Fibroblast of lung (primary cell): Measurements from ENCODE around the gene CDYL2. TPM values are rescaled to one million over a fixed set of nuclear protein-coding genes. Genes with fewer than 3 reads are reported as not detected.

Experiments used
- DNase-seq, 2 donors: peaks; one replicate each; pipeline versions ENCODE4 v3.0.0 to v3.0.0-alpha.2; 2010; ENCODE audit warnings: low read depth in 2 of 2
- H2AFZ ChIP-seq: 2 replicates; pipeline ENCODE4 v1.5.1; 2012; ENCODE audit warnings: low read length, control low read depth, inconsistent platforms
- H3K27ac ChIP-seq: 2 replicates; pipeline ENCODE4 v1.5.1; 2011; ENCODE audit warnings: low read length, control low read depth; ENCODE audit not compliant: insufficient read depth
- H3K27me3 ChIP-seq: 2 replicates; pipeline ENCODE4 v1.5.1; 2011; ENCODE audit warnings: mild to moderate bottlenecking, low read length; ENCODE audit not compliant: control insufficient read depth, insufficient read depth
- H3K36me3 ChIP-seq: 2 replicates; pipeline ENCODE4 v1.5.1; 2011; ENCODE audit warnings: low read length; ENCODE audit not compliant: control insufficient read depth, insufficient read depth
- H3K4me1 ChIP-seq: 2 replicates; pipeline ENCODE4 v1.5.1; 2011; ENCODE audit warnings: low read length; ENCODE audit not compliant: control insufficient read depth, insufficient read depth; ENCODE audit errors: extremely low read depth
- H3K4me2 ChIP-seq: 2 replicates; pipeline ENCODE4 v1.5.1; 2011; ENCODE audit warnings: low read length, control low read depth; ENCODE audit not compliant: insufficient read depth; ENCODE audit errors: extremely low read depth
- H3K4me3 ChIP-seq, 4 experiments: fragments of 200-600 bp in 1 of 4; sonication (generic) in 1 of 4; replicated peaks in 1 of 4; 2 replicates each; pipeline ENCODE4 v1.5.1; 2011 to 2016; ENCODE audit warnings: low read length in 4 of 4, low read depth in 3 of 4, mild to moderate bottlenecking in 3 of 4, control low read depth in 2 of 4, inconsistent platforms in 1 of 4, mixed read lengths in 1 of 4; ENCODE audit not compliant: insufficient read depth in 1 of 4; ENCODE audit errors: control extremely low read depth in 1 of 4
- H3K79me2 ChIP-seq: 2 replicates; pipeline ENCODE4 v1.5.1; 2012; ENCODE audit warnings: mild to moderate bottlenecking, low read length, inconsistent platforms; ENCODE audit not compliant: control insufficient read depth, insufficient read depth
- H3K9ac ChIP-seq: 2 replicates; pipeline ENCODE4 v1.5.1; 2011; ENCODE audit warnings: mild to moderate bottlenecking, low read length, control low read depth; ENCODE audit not compliant: insufficient read depth
- H3K9me3 ChIP-seq: 2 replicates; pipeline ENCODE4 v1.5.1; 2012; ENCODE audit warnings: low read depth, low read length; ENCODE audit not compliant: control insufficient read depth, insufficient read depth
- H4K20me1 ChIP-seq: 2 replicates; pipeline ENCODE4 v1.5.1; 2011; ENCODE audit warnings: low read length; ENCODE audit not compliant: control insufficient read depth, insufficient read depth; ENCODE audit errors: extremely low read depth
- CTCF ChIP-seq, 2 donors: IDR thresholded peaks in 1 of 2; conservative IDR thresholded peaks in 1 of 2; 1 replicate in 1 of 2; 2 replicates in 1 of 2; pipeline ENCODE4 v1.5.1; 2011 to 2012; ENCODE audit warnings: low read length in 2 of 2, control low read depth in 1 of 2, inconsistent platforms in 1 of 2, low read depth in 1 of 2, mild to moderate bottlenecking in 1 of 2
- EZH2 ChIP-seq: IDR thresholded peaks from 2 replicates; pipeline ENCODE4 v1.5.1; 2012; ENCODE audit warnings: low read length, control low read depth, mild to moderate bottlenecking; ENCODE audit errors: missing control alignments
- polyA plus RNA-seq, 2 donors: library from polyadenylated mRNA; depleted of rRNA in 1 of 2; stranded (reverse) in 1 of 2; unstranded in 1 of 2; fragments of >200 nt; gene quantifications; 2 replicates each; pipeline ENCODE4 v1.2.1, GENCODE V29; 2011 to 2012; ENCODE audit warnings: missing spikeins in 1 of 2
- total RNA-seq: library from RNA; depleted of rRNA; stranded (reverse); fragments of >200 nt; gene quantifications from 2 replicates; pipeline ENCODE4 v1.2.1, GENCODE V29; 2014

CDYL2 gene
- total and polyA plus RNA-seq, 2 donors (not counting 1 experiment from before 2014, with no cell fraction given), result 1.1 to 3.5 TPM

- Histone ChIP-seq H3K4me3 (peak overlapping the region; percentile 32 to 66 (median 60)), H3K27ac (no peak overlapping the region), H2AFZ (peak overlapping the region; percentile 81), H3K9me3 (no peaks in the 10 kb centered on the region), H3K36me3 (no peaks in the 10 kb centered on the region), H3K9ac (no peak overlapping the region), H3K79me2 (no peaks in the 10 kb centered on the region), H4K20me1 (no peaks in the 10 kb centered on the region), H3K4me1 (no peaks in the 10 kb centered on the region), H3K4me2 (peak overlapping the region; percentile 49), H3K27me3 (no peaks in the 10 kb centered on the region)
- peak; percentile 67 to 71 for DNase-seq
- no peak for TF ChIP-seq EZH2
- TF ChIP-seq CTCF (conservative IDR thresholded peaks at IDR 0.05 in 1 of 2, IDR thresholded peaks at IDR 0.05 in 1 of 2; ENCODE audit: low read depth in 1 of 2, low read length in 2 of 2), result no peak
Observed at GRCh38 chr16:80804056-80804525, 307 bp downstream of the CDYL2 start.

- Histone ChIP-seq H3K4me3 (peak overlapping the region in 3 of 4 experiments; percentile 23 to 54 (median 43)), H3K9ac (peak overlapping the region; percentile 40), H3K27ac (no peak overlapping the region), H3K36me3 (no peaks in the 10 kb centered on the region), H3K79me2 (no peaks in the 10 kb centered on the region), H3K27me3 (no peaks in the 10 kb centered on the region), H3K4me1 (no peaks in the 10 kb centered on the region), H2AFZ (no peak overlapping the region), H3K9me3 (no peaks in the 10 kb centered on the region), H3K4me2 (no peak overlapping the region), H4K20me1 (no peaks in the 10 kb centered on the region)
- peak; percentile 11 to 18 for DNase-seq
- TF ChIP-seq CTCF (conservative IDR thresholded peaks at IDR 0.05 in 1 of 2, IDR thresholded peaks at IDR 0.05 in 1 of 2; ENCODE audit: low read depth in 1 of 2, low read length in 2 of 2) (peak; percentile 31 to 50), EZH2 (no peak)
Observed at GRCh38 chr16:80803339-80804055, 901 bp downstream of the CDYL2 start.

GRCh38 chr16:80802902-80803301, 1.5 kb downstream of the CDYL2 start:
- H3K4me3 ChIP-seq, result peak overlapping the region in 1 of 4 experiments; percentile 39
- H3K9me3 ChIP-seq, result no peaks in the 10 kb centered on the region
- no peak for TF ChIP-seq EZH2
- TF ChIP-seq CTCF (conservative IDR thresholded peaks at IDR 0.05 in 1 of 2, IDR thresholded peaks at IDR 0.05 in 1 of 2; ENCODE audit: low read depth in 1 of 2, low read length in 2 of 2), result no peak
- no peak overlapping the region for H2AFZ ChIP-seq
- no peaks in the 10 kb centered on the region for H3K4me1 ChIP-seq
- no peak for DNase-seq
- no peaks in the 10 kb centered on the region for H4K20me1 ChIP-seq
- H3K9ac ChIP-seq, result no peak overlapping the region
- H3K27ac ChIP-seq, result no peak overlapping the region
- H3K4me2 ChIP-seq, result no peak overlapping the region
- H3K79me2 ChIP-seq, result no peaks in the 10 kb centered on the region
- no peaks in the 10 kb centered on the region for H3K27me3 ChIP-seq
- H3K36me3 ChIP-seq, result no peaks in the 10 kb centered on the region
